K562 (cell line): ENCODE measurements around the gene ARFRP1. TPM values are rescaled to one million over a fixed set of nuclear protein-coding genes. Genes with fewer than 3 reads are reported as not detected.

Experiments
- ARID1B ChIP-seq: fragments of 450-650 bp; IDR thresholded peaks from 2 replicates; pipeline ENCODE4 v1.6.1; 2016; ENCODE audit warnings: antibody characterized with exemption, mild to moderate bottlenecking, inconsistent platforms
- ATF3 ChIP-seq, 2 experiments: fragments of 450-650 bp in 1 of 2; sonication (generic) in 1 of 2; formaldehyde crosslinking in 1 of 2; IDR thresholded peaks in 1 of 2; conservative IDR thresholded peaks in 1 of 2; 2 replicates each; pipeline versions ENCODE4 v1.6.1 to v1.8.1; 2016 to 2023; ENCODE audit warnings: mild to moderate bottlenecking in 2 of 2, moderate library complexity in 2 of 2, inconsistent platforms in 1 of 2, missing genetic modification reagents in 1 of 2
- E4F1 ChIP-seq: fragments of 250-450 bp; sonication (Bioruptor Pico); IDR thresholded peaks from 2 replicates; pipeline ENCODE4 v1.5.0; 2021; ENCODE audit warnings: mild to moderate bottlenecking, borderline replicate concordance
- EGR1 ChIP-seq: fragments of 450-650 bp; conservative IDR thresholded peaks from 2 replicates; pipeline ENCODE4 v1.6.1; 2017; ENCODE audit warnings: mild to moderate bottlenecking
- FIP1L1 ChIP-seq: fragments of 200-400 bp; formaldehyde crosslinking; IDR thresholded peaks from 2 replicates; pipeline ENCODE4 v1.6.1; 2018; ENCODE audit warnings: mild to moderate bottlenecking, low read depth, low read length; ENCODE audit not compliant: poor library complexity, severe bottlenecking
- FOSL1 ChIP-seq: fragments of 200-800 bp; sonication (Bioruptor generic); conservative IDR thresholded peaks from 2 replicates; pipeline ENCODE4 v1.6.1; 2016; ENCODE audit warnings: missing genetic modification characterization, missing compliant biosample characterization
- JUN ChIP-seq, 2 experiments: sonication (generic) in 1 of 2; formaldehyde crosslinking in 1 of 2; IDR thresholded peaks; 2 replicates each; pipeline versions ENCODE4 v1.6.1 to v1.8.0; 2012 to 2022; ENCODE audit warnings: borderline replicate concordance in 2 of 2, mild to moderate bottlenecking in 2 of 2, improper control_type of control experiment in 1 of 2, low read depth in 1 of 2, low read length in 1 of 2, missing genetic modification reagents in 1 of 2
- JUND ChIP-seq, 2 experiments: IDR thresholded peaks; 2 replicates in 1 of 2; 3 replicates in 1 of 2; pipeline ENCODE4 v1.6.1; 2011; ENCODE audit warnings: borderline replicate concordance in 2 of 2, low read depth in 2 of 2, low read length in 2 of 2, improper control_type of control experiment in 1 of 2, missing biosample characterization in 1 of 2, missing genetic modification characterization in 1 of 2, missing genetic modification reagents in 1 of 2
- MNT ChIP-seq, 2 experiments: fragments of 450-650 bp; conservative IDR thresholded peaks; 2 replicates each; pipeline ENCODE4 v1.6.1; 2017; ENCODE audit warnings: mild to moderate bottlenecking in 2 of 2, moderate library complexity in 2 of 2
- POLR2AphosphoS2 ChIP-seq: IDR thresholded peaks from 2 replicates; pipeline ENCODE4 v1.6.1; 2012; ENCODE audit warnings: low read length, improper control_type of control experiment
- POLR2G ChIP-seq: fragments of 200-400 bp; formaldehyde crosslinking; IDR thresholded peaks from 2 replicates; pipeline ENCODE4 v1.6.1; 2017; ENCODE audit warnings: low read depth, mild to moderate bottlenecking, antibody characterized with exemption, low read length, moderate library complexity
- SUPT5H ChIP-seq: fragments of 450-650 bp; IDR thresholded peaks from 2 replicates; pipeline ENCODE4 v1.6.1; 2016
- TCF7 ChIP-seq: sonication (generic); IDR thresholded peaks from 2 replicates; pipeline ENCODE4 v1.6.1; 2016; ENCODE audit warnings: antibody characterized with exemption, borderline replicate concordance
- THAP7 ChIP-seq: fragments of 250-450 bp; sonication (Bioruptor Pico); IDR thresholded peaks from 2 replicates; pipeline ENCODE4 v1.5.0; 2021
- ZBTB26 ChIP-seq: fragments of 450-650 bp; formaldehyde crosslinking; IDR thresholded peaks from 2 replicates; pipeline ENCODE4 v1.4.0; 2022; ENCODE audit warnings: missing genetic modification characterization
- ZBTB7A ChIP-seq: IDR thresholded peaks from 2 replicates; pipeline ENCODE4 v1.6.1; 2011; ENCODE audit warnings: low read depth, mild to moderate bottlenecking, low read length, moderate library complexity, borderline replicate concordance; ENCODE audit not compliant: control insufficient read depth
- ZNF584 ChIP-seq: fragments of 200-800 bp; sonication (Bioruptor generic); IDR thresholded peaks from 2 replicates; pipeline ENCODE4 v1.6.1; 2016; ENCODE audit warnings: low read depth, mild to moderate bottlenecking, missing genetic modification characterization, missing compliant biosample characterization
- polyA plus RNA-seq, 8 experiments: library from polyadenylated mRNA; depleted of rRNA in 4 of 8; stranded (reverse) in 5 of 8; unstranded in 3 of 8; fragments of >200 nt; fragmentation: Nextera tagmentation in 2 of 8; fragmentation: Illumina TruSeq in 1 of 8; extraction: Ambion mirVana in 2 of 8; extraction: Trizol in 1 of 8; gene quantifications; 2 replicates each; pipeline versions ENCODE4 v1.2.1 to v1.2.3, GENCODE V29; 2011 to 2014; ENCODE audit warnings: inconsistent platforms in 1 of 8, missing spikeins in 1 of 8
- total RNA-seq, 7 experiments: library from RNA; depleted of rRNA in 6 of 7; stranded (reverse); fragments of >200 nt in 6 of 7; fragmentation: Illumina TruSeq in 2 of 7; extraction: Trizol in 2 of 7; gene quantifications; 2 replicates each; pipeline versions ENCODE4 v1.2.1 to v1.2.3, GENCODE V29; 2011 to 2021; ENCODE audit warnings: low replicate concordance in 1 of 7

ARFRP1 gene
- total and polyA plus RNA-seq, 9 of the 15 experiments (the other 6 are each of a cell fraction or from before 2014, with no cell fraction given) = 2.2 to 78.9 (median 37.3) TPM

GRCh38 chr20:63698739-63699465 is 8.9 kb downstream of the ARFRP1 start (continued):
- TF ChIP-seq EGR1 = peak; percentile 52
- no peak for TF ChIP-seq MNT (conservative IDR thresholded peaks at IDR 0.05)
- peak; percentile 18 for TF ChIP-seq FIP1L1
- TF ChIP-seq POLR2AphosphoS2 = peak; percentile 85
- TF ChIP-seq SUPT5H = peak; percentile 55; the same call in 1 of the 2 replicates
- no peak for TF ChIP-seq THAP7 (CRISPR knock-in tag)
- peak; percentile 70 for TF ChIP-seq POLR2G
- peak; percentile 90 for TF ChIP-seq FOSL1 (tag)
- TF ChIP-seq ZNF584 = no peak
- TF ChIP-seq E4F1 (CRISPR knock-in tag) = no peak
- peak; percentile 72 for TF ChIP-seq ATF3 (IDR thresholded peaks at IDR 0.05)
- TF ChIP-seq ATF3 (CRISPR knock-in tag; conservative IDR thresholded peaks at IDR 0.05) = no peak
- TF ChIP-seq ZBTB7A = peak; percentile 80; the same call in 1 of the 2 replicates
- TF ChIP-seq ZBTB26 (CRISPR knock-in tag) = no peak
- TF ChIP-seq JUND (IDR thresholded peaks at IDR 0.05; ENCODE audit: borderline replicate concordance, low read depth, low read length) = peak; percentile 77
- no peak for TF ChIP-seq JUND (tag; IDR thresholded peaks at IDR 0.05; ENCODE audit: borderline replicate concordance, low read depth, low read length)
- TF ChIP-seq ARID1B = peak; percentile 59
- TF ChIP-seq JUN (IDR thresholded peaks at IDR 0.05; ENCODE audit: borderline replicate concordance, low read depth, low read length) = peak; percentile 59; the same call in 1 of the 2 replicates
- TF ChIP-seq JUN (CRISPR knock-in tag; IDR thresholded peaks at IDR 0.05; ENCODE audit: borderline replicate concordance) = no peak
- no peak for TF ChIP-seq TCF7
